Nephron (organoid): Measurements from ENCODE around the gene LCN2.
A peak's percentile ranks its signal among the peaks of the same experiment; 100 is the strongest.

Source experiments
- H3K27ac Mint-ChIP-seq, 3 experiments: 2 replicates each; pipeline ENCODE4 v1.8.0; 2020; ENCODE audit warnings: mixed read lengths in 3 of 3, mild to moderate bottlenecking in 2 of 3, moderate library complexity in 1 of 3
- H3K27me3 Mint-ChIP-seq: 2 replicates; pipeline ENCODE4 v1.8.0; 2021; ENCODE audit warnings: low read depth, mild to moderate bottlenecking, moderate library complexity, mixed read lengths
- H3K36me3 Mint-ChIP-seq: 2 replicates; pipeline ENCODE4 v1.8.0; 2020; ENCODE audit warnings: low read depth, mixed read lengths
- H3K4me1 Mint-ChIP-seq: 2 replicates; pipeline ENCODE4 v1.8.0; 2020; ENCODE audit warnings: mixed read lengths
- H3K4me3 Mint-ChIP-seq, 3 experiments: 2 replicates each; pipeline ENCODE4 v1.8.0; 2020; ENCODE audit warnings: mild to moderate bottlenecking in 3 of 3, mixed read lengths in 3 of 3, moderate library complexity in 2 of 3
- H3K9me3 Mint-ChIP-seq: 2 replicates; pipeline ENCODE4 v1.8.0; 2020; ENCODE audit warnings: mixed read lengths
- CTCF ChIP-seq, 3 experiments: fragments of 200-600 bp; sonication (generic); IDR thresholded peaks; one replicate each; pipeline ENCODE4 v1.5.0; 2021; ENCODE audit warnings: antibody characterized with exemption in 3 of 3; ENCODE audit not compliant: unreplicated experiment in 3 of 3

Gene LCN2

DNA sequence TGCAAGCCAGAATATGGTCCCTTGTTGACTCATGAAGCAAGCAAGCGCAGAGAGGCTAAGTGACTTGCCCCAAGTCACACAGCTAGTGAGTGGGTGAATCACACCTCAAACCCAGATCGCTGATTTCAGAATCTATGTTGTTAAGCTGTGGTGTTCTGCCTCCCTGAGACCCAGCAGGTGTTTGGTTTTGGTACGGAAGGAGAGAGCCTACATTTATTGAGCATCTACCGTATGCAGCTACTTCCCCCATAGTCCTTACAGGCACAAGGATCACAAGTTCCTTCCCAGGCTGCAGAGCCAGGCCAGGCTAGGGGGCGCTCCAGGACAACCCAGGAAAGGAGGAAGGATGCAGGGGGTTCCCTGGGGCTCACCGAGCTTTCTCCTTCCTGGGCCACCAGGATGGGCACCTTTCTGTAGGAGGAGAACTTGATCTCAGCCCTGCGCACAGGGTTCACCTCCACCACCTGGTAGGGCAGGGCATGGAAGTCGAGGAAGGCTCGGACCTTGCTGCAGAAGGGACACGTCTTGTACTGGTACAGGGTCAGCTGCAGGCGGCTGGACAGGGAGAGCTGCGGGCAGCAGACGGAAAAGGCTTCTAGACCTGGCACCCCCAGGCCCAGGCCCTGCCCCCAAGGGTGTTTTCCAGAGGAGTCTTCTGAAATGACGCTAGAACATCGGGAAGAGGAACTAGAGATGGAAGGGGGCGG is 24.2 kb upstream of the LCN2 start:
- H3K9me3 Mint-ChIP-seq: no peaks in the 10 kb centered on the region
- peak overlapping the region in 2 of 3 experiments; percentile 22 to 46 for H3K27ac Mint-ChIP-seq
- peaks cover 20% of the 10 kb centered on the region for H3K4me1 Mint-ChIP-seq
- no peaks in the 10 kb centered on the region for H3K27me3 Mint-ChIP-seq
- TF ChIP-seq CTCF (IDR thresholded peaks at IDR 0.05; ENCODE audit: unreplicated experiment in 3 of 3): peak; percentile 40 to 52 (median 44)
- H3K36me3 Mint-ChIP-seq: peaks cover 3% of the 10 kb centered on the region
- H3K4me3 Mint-ChIP-seq: peak overlapping the region; percentile 66 to 85 (median 72)

DNA sequence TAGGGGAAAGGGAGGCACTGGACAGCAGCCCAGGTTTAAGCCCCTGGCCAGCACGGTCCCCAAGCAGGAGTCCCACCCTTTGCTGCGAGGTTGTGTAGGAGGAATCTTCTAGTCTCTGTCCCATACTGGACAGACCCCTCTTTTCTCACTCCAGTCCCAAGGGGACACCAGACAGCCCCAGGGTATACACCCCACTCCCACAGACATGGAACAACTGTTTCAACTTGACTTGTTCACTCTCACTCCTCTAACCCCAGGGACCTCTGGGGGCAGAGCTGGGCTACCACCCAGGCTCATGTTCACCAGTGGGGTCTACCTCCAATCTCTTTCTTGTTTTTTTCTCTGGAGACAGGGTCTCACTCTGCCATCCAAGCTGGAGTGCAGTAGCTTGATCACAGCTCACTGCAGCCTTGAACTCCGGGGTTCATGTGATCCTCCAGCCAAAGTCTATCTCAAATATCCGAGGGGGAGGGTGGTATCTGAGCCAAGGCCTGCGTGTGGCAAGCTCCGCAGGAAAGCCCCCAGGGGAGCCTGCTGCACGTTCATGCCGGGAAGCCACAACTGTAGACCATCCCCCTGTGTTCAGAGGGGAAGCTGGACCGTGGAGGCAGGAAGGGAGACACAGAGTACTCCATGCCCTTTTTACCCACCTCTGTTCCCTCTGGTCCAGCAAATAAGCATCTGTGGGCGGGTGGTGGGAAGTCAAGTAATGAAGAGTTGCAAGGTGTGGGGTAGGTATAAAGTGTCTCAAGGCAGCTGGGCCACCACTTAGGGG is 23.5 kb upstream of the LCN2 start:
- H3K4me1 Mint-ChIP-seq: peaks cover 22% of the 10 kb centered on the region
- H3K9me3 Mint-ChIP-seq: no peaks in the 10 kb centered on the region
- H3K27ac Mint-ChIP-seq: peak overlapping the region; percentile 38 to 54 (median 46)
- H3K36me3 Mint-ChIP-seq: peaks cover 3% of the 10 kb centered on the region
- peak overlapping the region; percentile 82 to 86 (median 85) for H3K4me3 Mint-ChIP-seq
- H3K27me3 Mint-ChIP-seq: no peaks in the 10 kb centered on the region
- no peak for TF ChIP-seq CTCF (IDR thresholded peaks at IDR 0.05; ENCODE audit: unreplicated experiment in 3 of 3)

DNA sequence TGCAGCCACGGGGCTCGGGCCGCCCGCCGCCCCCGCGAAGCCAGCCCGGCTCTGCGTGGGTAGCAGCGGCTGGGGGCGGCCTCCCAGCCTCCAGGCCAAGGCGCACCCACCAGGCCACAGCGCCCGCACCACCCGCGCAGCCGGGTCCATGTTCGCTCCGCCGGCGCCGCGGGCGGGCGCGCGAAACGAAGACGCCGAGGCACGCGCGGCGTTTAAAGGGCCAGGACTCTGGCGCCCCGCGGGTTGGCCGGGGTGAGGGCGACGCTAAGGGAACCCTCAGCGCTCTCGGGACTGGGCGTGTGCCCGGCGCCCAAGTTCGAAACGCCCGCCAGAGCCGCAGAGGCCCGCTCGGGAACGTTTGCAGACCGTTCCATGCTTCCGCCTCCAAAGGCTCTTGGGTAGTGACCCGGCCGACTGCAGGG is 21.7 kb upstream of the LCN2 start, which contains the start of gene PTGES2:
TSS of gene PTGES2 (minus strand) at position 162 of the 422 bp plus-strand sequence. CDS start at position 150, 12 bp downstream.
- no peaks in the 10 kb centered on the region for H3K27me3 Mint-ChIP-seq
- peaks cover 32% of the 10 kb centered on the region for H3K4me1 Mint-ChIP-seq
- peak within 1 kb of the TSS; percentile 99 to 100 (median 99) for H3K27ac Mint-ChIP-seq
- peaks cover 3% of the 10 kb centered on the region for H3K36me3 Mint-ChIP-seq
- no peaks in the 10 kb centered on the region for H3K9me3 Mint-ChIP-seq
- TF ChIP-seq CTCF (IDR thresholded peaks at IDR 0.05; ENCODE audit: unreplicated experiment in 3 of 3): no peak
- H3K4me3 Mint-ChIP-seq: peak within 1 kb of the TSS; percentile 96 to 98 (median 98)

GRCh38 chr9:128127990-128128835 is 21.0 kb upstream of the LCN2 start:
- Mint-ChIP-seq H3K36me3 (peaks cover 3% of the 10 kb centered on the region), H3K27ac (peak overlapping the region; percentile 99 to 100 (median 99))

More at GRCh38 chr9:128127990-128128835, 21.0 kb upstream of the LCN2 start:
- Mint-ChIP-seq H3K4me3 (peak overlapping the region; percentile 96 to 98 (median 98)), H3K27me3 (no peaks in the 10 kb centered on the region), H3K9me3 (no peaks in the 10 kb centered on the region), H3K4me1 (peaks cover 39% of the 10 kb centered on the region)
- no peak for TF ChIP-seq CTCF (IDR thresholded peaks at IDR 0.05; ENCODE audit: unreplicated experiment in 3 of 3)
